ENCODE measurements around the gene KCNK3.
"Not testable (repeated sequence)": the region's sequence is repeated elsewhere in the genome, so short reads cannot be mapped to it uniquely, and the experiment has no call there.

The KCNK3 gene

DNA sequence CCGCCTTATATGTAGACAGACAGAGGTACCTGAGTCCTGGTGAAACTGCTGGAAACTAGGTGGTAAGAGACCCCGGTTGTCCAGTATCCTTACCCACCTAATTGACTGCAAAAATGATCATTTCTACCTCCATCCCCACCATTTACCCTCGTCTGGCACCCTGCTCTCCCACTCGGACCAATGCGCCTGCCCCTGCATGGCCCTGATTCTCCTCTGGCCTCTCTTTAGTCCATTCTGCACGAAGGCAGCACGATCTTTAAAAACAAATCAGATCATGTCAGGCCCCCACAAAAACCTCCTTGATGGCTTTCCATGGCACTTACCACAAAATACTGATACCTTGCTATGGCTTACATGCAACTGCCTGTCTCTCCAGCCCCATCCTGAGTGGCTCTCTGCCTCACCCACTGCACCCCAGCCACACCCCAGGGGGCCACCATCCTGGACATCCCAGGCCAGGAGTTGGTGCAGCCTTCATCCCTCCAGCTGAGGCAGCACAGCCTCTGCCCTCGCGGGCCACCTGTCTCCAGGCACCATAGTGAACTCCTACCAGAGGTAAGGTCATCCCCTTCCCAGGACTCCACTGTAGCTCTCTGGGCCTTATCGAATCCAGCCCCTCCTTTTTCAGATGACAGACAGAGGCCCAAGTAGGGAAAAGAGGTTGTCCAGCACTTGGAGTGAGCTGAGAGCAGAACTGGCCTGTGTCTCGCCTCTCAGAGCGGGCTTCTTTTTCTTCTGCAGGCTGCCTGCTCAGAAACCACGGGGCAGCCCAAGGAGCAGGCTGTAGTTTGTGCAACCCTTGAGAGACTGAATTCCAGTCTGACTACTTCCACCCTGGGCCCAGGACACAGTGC lies 39.1 kb upstream of the KCNK3 start:
- ATAC-seq (replicated peaks; ENCODE audit: extremely low read depth, poor library complexity, severe bottlenecking): no peak
- Mint-ChIP-seq H3K27me3 (peaks cover 56% of the 10 kb centered on the region), H3K36me3 (ENCODE audit: insufficient read depth) (no peaks in the 10 kb centered on the region), H3K4me1 (no peaks in the 10 kb centered on the region), H3K27ac (ENCODE audit: low read depth) (no peak overlapping the region), H3K9me3 (no peaks in the 10 kb centered on the region), H3K4me3 (no peak overlapping the region)
- DNase-seq (ENCODE audit: low spot score in 2 of 2): no peak

DNA sequence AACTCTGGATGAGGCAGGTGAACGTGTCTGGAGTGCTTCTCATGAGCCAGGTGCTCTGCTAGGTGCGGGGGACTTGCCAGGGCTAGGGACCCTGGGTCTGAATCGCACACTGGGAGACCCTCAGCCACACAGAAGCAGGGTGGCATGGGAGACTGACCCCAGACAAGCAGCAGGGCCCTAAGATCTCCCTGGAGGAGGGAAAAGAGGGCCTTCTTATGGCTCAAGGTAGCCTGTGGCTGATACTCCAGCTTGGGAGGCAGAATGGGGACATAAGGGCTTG lies 38.5 kb upstream of the KCNK3 start:
- DNase-seq (ENCODE audit: low spot score in 2 of 2): no peak
- no peak overlapping the region for H3K4me3 Mint-ChIP-seq
- no peak for ATAC-seq (replicated peaks; ENCODE audit: extremely low read depth, poor library complexity, severe bottlenecking)
- H3K27me3 Mint-ChIP-seq: peaks cover 61% of the 10 kb centered on the region
- H3K4me1 Mint-ChIP-seq: no peaks in the 10 kb centered on the region
- H3K36me3 Mint-ChIP-seq (ENCODE audit: insufficient read depth): no peaks in the 10 kb centered on the region
- H3K9me3 Mint-ChIP-seq: peaks cover 4% of the 10 kb centered on the region
- H3K27ac Mint-ChIP-seq (ENCODE audit: low read depth): no peak overlapping the region

DNA sequence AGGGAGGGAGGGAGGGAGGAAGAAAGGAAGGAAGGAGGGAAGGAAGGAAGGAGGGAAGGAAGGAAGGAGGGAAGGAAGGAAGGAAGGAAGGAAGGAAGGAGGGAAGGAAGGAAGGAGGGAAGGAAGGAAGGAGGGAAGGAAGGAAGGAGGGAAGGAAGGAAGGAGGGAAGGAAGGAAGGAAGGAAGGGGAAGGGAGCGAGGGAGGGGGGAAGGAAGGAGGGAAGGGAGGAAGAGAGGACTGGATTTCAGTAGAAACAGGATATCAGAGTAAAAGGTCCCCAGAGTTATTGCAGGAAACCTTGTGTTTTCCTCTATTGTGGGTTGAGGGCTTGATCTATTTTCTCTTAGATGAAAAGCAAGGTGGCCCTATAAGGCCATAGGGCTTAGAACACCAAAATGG lies 37.4 kb upstream of the KCNK3 start:
- H3K9me3 Mint-ChIP-seq; H3K4me3 Mint-ChIP-seq; H3K27ac Mint-ChIP-seq (ENCODE audit: low read depth); DNase-seq (ENCODE audit: low spot score in 2 of 2); H3K36me3 Mint-ChIP-seq (ENCODE audit: insufficient read depth); ATAC-seq (replicated peaks; ENCODE audit: extremely low read depth, poor library complexity, severe bottlenecking); H3K4me1 Mint-ChIP-seq: not testable (repeated sequence)
- H3K27me3 Mint-ChIP-seq: peaks cover 60% of the 10 kb centered on the region

DNA sequence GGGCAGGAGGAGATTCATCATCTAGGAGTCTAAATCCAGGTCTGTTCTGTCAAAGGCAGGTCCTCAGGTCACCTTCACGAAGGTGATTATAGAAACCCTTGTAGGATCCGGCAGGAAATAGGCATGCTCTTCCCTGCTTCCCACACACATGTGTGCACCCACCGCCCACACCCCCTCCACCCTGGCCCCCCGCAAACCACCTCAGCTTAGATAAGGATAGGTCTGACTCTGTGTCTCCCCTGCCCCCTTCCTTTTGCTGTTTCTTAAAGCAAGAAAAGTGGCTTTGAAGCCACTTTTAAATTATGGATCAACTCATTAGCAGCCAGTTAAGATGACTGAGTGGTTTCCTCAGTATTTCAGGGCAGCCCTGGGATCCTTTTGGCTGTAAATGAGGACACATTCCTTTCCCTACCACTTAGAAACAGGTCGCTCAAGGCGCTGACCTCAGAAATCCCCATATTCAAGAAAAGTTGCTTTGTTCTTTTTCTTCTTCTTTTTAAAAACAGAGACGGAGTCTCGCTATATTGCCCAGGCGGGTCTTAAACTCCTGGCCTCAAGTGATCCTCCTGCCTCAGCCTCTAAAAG lies 36.8 kb upstream of the KCNK3 start:
- Mint-ChIP-seq H3K4me3 (no peak overlapping the region), H3K9me3 (peaks cover 6% of the 10 kb centered on the region), H3K27ac (ENCODE audit: low read depth) (no peak overlapping the region), H3K36me3 (ENCODE audit: insufficient read depth) (no peaks in the 10 kb centered on the region), H3K4me1 (no peaks in the 10 kb centered on the region), H3K27me3 (peaks cover 54% of the 10 kb centered on the region)
- no peak for DNase-seq (ENCODE audit: low spot score in 2 of 2)
- ATAC-seq (replicated peaks; ENCODE audit: extremely low read depth, poor library complexity, severe bottlenecking): no peak

DNA sequence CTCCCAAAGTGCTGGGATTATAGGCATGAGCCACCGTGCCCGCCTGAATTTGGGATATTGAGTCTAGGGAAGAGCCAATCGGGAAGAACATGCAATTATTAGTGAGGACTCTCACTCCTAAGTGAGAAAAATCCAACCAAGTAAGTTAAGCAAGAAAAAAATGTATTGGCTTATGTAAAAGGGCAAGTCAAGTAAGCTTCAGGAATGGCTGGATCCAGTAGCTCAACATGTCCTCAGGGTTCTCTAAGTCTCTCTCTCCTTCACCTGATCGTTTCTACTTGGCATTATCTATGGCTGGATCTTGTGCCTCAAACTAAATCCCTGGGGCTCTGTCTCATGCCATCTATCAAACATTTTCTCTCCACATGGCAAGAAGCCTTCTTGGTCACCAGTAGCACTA lies 35.3 kb upstream of the KCNK3 start:
- H3K4me1 Mint-ChIP-seq: no peaks in the 10 kb centered on the region
- ATAC-seq (replicated peaks; ENCODE audit: extremely low read depth, poor library complexity, severe bottlenecking): no peak

DNA sequence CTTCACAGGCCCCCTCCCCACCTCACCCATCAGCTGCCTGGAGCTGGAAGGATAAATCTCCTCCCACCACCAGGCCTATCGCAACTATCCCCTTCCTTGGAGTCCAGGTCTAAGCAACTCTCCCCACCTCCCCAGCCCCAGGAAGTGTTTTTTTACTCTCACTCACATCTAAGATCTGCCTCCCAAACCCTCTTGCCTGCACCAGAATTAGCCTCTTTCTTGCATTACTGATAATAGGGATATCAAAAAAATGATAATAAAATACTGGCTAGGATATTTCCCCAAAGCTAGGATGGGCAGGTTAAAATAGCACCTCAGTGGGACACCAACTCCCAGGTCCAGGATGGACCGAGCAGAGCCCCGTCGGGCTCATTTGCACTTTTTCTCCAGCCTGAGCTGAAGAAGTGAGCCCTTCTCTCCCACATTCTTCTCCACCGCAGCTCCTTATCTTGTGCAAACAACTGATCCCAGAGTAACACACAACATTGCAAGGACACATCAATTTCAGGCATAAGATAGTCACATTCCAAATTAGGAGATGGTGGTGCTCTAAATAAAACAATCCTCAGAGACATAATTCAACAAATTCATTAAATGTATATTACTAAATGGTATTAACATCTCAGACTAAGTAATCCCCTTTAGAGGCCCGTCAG lies 33.7 kb upstream of the KCNK3 start:
- H3K27me3 Mint-ChIP-seq: peaks cover 32% of the 10 kb centered on the region
- ATAC-seq (replicated peaks; ENCODE audit: extremely low read depth, poor library complexity, severe bottlenecking) (no peak), DNase-seq (ENCODE audit: low spot score in 2 of 2) (no peak)
- peaks cover 12% of the 10 kb centered on the region for H3K9me3 Mint-ChIP-seq
- no peaks in the 10 kb centered on the region for H3K4me1 Mint-ChIP-seq
- no peak overlapping the region for H3K4me3 Mint-ChIP-seq
- no peaks in the 10 kb centered on the region for H3K36me3 Mint-ChIP-seq (ENCODE audit: insufficient read depth)
- H3K27ac Mint-ChIP-seq (ENCODE audit: low read depth): no peak overlapping the region

More for the DNA sequence above, 35.3 kb upstream of the KCNK3 start:
- Mint-ChIP-seq H3K27me3 (peaks cover 38% of the 10 kb centered on the region), H3K9me3 (peaks cover 12% of the 10 kb centered on the region), H3K4me3 (no peak overlapping the region), H3K36me3 (ENCODE audit: insufficient read depth) (no peaks in the 10 kb centered on the region), H3K27ac (ENCODE audit: low read depth) (no peak overlapping the region)
- DNase-seq (ENCODE audit: low spot score in 2 of 2): no peak

DNA sequence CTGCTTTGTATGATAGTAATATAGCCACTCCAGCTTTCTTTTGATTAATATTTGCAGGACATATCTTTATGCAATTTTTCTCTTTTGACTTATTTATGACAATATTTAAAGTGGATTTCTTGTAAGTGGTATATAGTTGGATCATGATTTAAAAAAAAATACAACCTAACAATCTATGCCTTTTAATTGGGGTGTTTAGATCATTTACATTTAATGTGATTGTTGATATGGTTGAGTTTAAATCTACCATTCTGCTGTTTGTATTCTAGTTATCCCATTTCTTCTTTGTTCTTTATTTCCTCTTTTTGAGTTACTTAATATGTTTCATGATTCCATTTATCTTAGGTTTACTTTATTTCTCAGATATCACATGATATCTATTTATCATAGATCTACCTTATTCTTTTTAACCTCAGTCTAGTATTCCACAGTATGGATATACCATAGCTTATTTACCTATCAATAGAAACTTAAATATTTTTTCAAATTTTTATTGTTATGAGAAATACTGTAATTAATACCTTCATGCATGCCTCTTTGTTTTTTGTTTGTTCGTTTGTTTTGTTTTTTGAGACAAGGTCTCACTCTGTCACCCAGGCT lies 32.1 kb upstream of the KCNK3 start:
- peaks cover 12% of the 10 kb centered on the region for H3K9me3 Mint-ChIP-seq
- no peaks in the 10 kb centered on the region for H3K4me1 Mint-ChIP-seq
- H3K4me3 Mint-ChIP-seq: no peak overlapping the region
- no peak for DNase-seq (ENCODE audit: low spot score in 2 of 2)
- no peak overlapping the region for H3K27ac Mint-ChIP-seq (ENCODE audit: low read depth)
- H3K36me3 Mint-ChIP-seq (ENCODE audit: insufficient read depth): no peaks in the 10 kb centered on the region
- peaks cover 37% of the 10 kb centered on the region for H3K27me3 Mint-ChIP-seq
- ATAC-seq (replicated peaks; ENCODE audit: extremely low read depth, poor library complexity, severe bottlenecking): no peak

DNA sequence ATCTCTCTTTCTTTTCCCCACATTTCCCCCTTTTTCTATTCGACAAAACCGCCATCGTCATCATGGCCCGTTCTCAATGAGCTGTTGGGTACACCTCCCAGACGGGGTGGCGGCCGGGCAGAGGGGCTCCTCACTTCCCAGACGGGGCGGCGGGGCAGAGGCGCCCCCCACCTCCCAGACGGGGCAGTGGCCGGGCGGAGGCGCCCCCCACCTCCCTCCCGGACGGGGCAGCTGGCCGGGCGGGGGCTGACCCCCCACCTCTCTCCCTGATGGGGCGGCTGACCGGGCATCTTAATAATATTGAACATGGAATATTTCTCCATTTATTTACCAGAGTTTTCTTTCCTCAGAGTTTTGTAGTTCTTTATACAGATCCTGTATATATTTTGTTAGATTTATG lies 27.2 kb upstream of the KCNK3 start:
- ATAC-seq (replicated peaks; ENCODE audit: extremely low read depth, poor library complexity, severe bottlenecking); DNase-seq (ENCODE audit: low spot score in 2 of 2); H3K9me3 Mint-ChIP-seq; H3K36me3 Mint-ChIP-seq (ENCODE audit: insufficient read depth); H3K4me1 Mint-ChIP-seq; H3K4me3 Mint-ChIP-seq; H3K27ac Mint-ChIP-seq (ENCODE audit: low read depth): not testable (repeated sequence)
- H3K27me3 Mint-ChIP-seq: peaks cover 68% of the 10 kb centered on the region

DNA sequence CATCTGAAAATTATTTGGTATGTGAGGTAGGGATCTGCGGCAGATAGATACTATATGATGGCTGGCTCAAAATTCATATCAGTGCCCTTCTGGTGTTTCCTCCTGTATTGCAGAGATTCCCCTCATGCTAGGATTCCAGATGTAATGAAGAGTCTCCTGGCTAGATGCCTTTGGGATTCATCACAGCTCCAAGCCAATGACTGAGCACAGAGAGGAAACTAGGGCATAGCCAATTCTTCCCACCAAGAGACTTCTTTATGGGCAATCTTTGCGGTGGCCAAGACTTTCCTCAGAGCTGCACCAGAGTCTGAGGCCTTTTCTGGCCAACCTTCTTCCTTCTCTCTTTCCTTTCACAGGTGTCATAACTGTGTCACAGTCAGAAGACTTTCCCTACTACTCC lies 25.9 kb upstream of the KCNK3 start:
- no peak for ATAC-seq (replicated peaks; ENCODE audit: extremely low read depth, poor library complexity, severe bottlenecking)
- H3K9me3 Mint-ChIP-seq: no peaks in the 10 kb centered on the region

DNA sequence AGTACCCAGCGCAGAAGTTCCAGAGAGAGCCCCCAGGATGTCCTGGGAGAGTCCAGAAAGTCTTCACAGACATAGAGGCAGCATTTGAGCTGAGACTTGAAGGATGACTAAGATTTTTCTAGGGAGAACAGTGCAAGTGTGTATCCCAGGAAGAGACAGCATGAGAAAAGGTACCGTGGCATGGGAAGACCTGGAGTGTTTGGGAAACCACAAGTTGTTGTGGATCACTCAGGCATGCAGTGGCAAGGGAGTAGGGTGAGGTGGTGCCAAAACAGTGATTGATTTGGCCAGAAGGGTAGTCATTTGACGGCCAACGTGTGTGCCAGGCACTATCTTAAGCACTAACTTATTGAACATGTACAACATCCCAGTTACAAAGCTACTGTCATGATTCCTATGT lies 24.5 kb upstream of the KCNK3 start:
- H3K27ac Mint-ChIP-seq (ENCODE audit: low read depth): no peak overlapping the region
- H3K9me3 Mint-ChIP-seq: no peaks in the 10 kb centered on the region
- peaks cover 82% of the 10 kb centered on the region for H3K27me3 Mint-ChIP-seq
- ATAC-seq (replicated peaks; ENCODE audit: extremely low read depth, poor library complexity, severe bottlenecking) (no peak), DNase-seq (ENCODE audit: low spot score in 2 of 2) (no peak)
- H3K4me1 Mint-ChIP-seq: no peaks in the 10 kb centered on the region
- no peaks in the 10 kb centered on the region for H3K36me3 Mint-ChIP-seq (ENCODE audit: insufficient read depth)
- no peak overlapping the region for H3K4me3 Mint-ChIP-seq

More for the DNA sequence above, 25.9 kb upstream of the KCNK3 start:
- no peak for DNase-seq (ENCODE audit: low spot score in 2 of 2)
- Mint-ChIP-seq H3K4me1 (no peaks in the 10 kb centered on the region), H3K27me3 (peaks cover 74% of the 10 kb centered on the region), H3K36me3 (ENCODE audit: insufficient read depth) (no peaks in the 10 kb centered on the region), H3K27ac (ENCODE audit: low read depth) (no peak overlapping the region), H3K4me3 (no peak overlapping the region)

DNA sequence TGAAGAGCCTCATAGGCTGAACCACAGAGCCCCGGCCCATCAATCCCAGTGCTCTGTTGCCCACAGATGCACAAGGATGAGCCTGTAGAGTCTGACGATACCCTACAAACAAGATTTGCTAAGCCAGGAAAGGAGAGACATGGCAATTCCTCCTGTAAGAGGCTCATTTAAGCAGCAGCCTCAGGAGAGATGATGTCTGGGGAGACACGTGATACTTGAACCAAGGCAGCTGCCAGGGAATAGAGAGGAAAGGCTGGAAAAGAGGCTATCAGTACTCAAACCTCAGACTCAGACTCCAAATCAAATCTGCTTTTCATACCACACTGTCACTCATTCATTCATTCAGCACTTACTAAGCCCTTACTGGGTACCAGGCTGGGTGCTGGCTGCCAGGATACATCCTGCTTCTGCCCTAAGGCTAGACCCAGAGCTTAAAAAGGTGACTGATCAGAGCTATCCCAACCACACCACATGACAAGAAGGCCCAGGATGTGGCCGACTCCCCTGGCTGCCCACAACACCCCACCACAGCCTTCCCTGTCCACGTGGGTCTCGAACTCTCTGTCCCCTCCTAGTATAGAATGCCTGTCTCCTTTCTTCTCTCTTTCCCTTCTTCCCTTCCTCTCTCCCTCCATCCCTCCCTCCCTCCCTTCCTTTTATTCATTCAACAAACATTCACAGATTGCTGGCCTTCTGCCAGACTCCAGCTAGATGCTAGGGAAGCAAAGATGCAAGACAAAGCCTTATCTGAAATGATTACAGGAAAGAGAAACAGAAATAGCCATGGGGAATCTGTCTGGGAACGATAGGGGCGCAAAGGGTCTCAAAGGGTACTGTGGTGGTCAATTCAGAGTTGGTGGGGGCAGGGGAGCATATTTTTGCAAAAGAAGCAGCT lies 23.4 kb upstream of the KCNK3 start:
- H3K4me3 Mint-ChIP-seq: no peak overlapping the region
- H3K9me3 Mint-ChIP-seq: no peaks in the 10 kb centered on the region
- DNase-seq (ENCODE audit: low spot score in 2 of 2) (no peak), ATAC-seq (replicated peaks; ENCODE audit: extremely low read depth, poor library complexity, severe bottlenecking) (no peak)
- H3K36me3 Mint-ChIP-seq (ENCODE audit: insufficient read depth): peaks cover 1% of the 10 kb centered on the region
- H3K4me1 Mint-ChIP-seq: no peaks in the 10 kb centered on the region
- no peak overlapping the region for H3K27ac Mint-ChIP-seq (ENCODE audit: low read depth)
- peaks cover 82% of the 10 kb centered on the region for H3K27me3 Mint-ChIP-seq

DNA sequence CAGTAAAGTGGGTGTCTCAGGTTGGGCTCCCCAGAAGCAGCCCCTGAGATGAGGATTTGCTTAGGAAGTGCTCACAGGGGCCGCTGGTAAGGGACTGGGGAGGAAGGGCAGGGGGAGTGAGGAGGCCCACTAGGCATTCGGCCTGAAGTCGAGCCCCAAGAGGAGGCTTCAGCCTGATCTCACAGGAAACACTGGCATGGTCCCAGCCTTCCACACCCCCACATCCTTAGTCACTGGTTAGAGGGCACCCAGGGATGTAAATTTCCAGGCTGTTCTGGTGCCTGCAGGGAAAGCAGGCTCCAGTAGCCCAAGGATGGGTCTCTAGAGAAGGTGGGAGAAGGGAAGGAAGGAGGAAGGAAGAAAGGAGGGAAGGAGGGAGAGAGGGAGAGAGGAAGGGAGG lies 22.4 kb upstream of the KCNK3 start:
- Mint-ChIP-seq H3K4me1 (no peaks in the 10 kb centered on the region), H3K9me3 (no peaks in the 10 kb centered on the region), H3K4me3 (no peak overlapping the region), H3K27ac (ENCODE audit: low read depth) (no peak overlapping the region), H3K27me3 (peaks cover 73% of the 10 kb centered on the region), H3K36me3 (ENCODE audit: insufficient read depth) (peaks cover 1% of the 10 kb centered on the region)
- ATAC-seq (replicated peaks; ENCODE audit: extremely low read depth, poor library complexity, severe bottlenecking): no peak
- no peak for DNase-seq (ENCODE audit: low spot score in 2 of 2)
